Left lung (tissue), 10 donors: ENCODE measurements around the gene SORD. TPM values are rescaled to one million over a fixed set of nuclear protein-coding genes. Genes with fewer than 3 reads are reported as not detected.
"Not testable (repeated sequence)": the region's sequence is repeated elsewhere in the genome, so short reads cannot be mapped to it uniquely, and the experiment has no call there.

Experiments
- ATAC-seq: fragments of 200-7000 bp; cut with Tn5 transposase; one replicate; pipeline ENCODE4 v1.9.1; 2020; ENCODE audit warnings: moderate library complexity
- DNase-seq, 4 donors: peaks; one replicate each; pipeline ENCODE4 v3.0.0-alpha.2; 2013 to 2020
- H3K27ac ChIP-seq, 2 donors: fragments of 200-600 bp; sonication (generic) in 1 of 2; one replicate each; pipeline versions ENCODE4 v1.5.0 to v1.8.0; 2020 to 2021
- H3K27me3 ChIP-seq, 2 donors: fragments of 200-600 bp; sonication (generic) in 1 of 2; one replicate each; pipeline versions ENCODE4 v1.5.0 to v1.8.0; 2020 to 2021
- H3K36me3 ChIP-seq, 2 donors: fragments of 200-600 bp; sonication (generic) in 1 of 2; one replicate each; pipeline versions ENCODE4 v1.5.0 to v1.8.0; 2020 to 2021
- H3K4me1 ChIP-seq, 2 donors: fragments of 200-600 bp; one replicate each; pipeline ENCODE4 v1.8.0; 2021
- H3K4me3 ChIP-seq, 2 donors: fragments of 200-600 bp; sonication (generic) in 1 of 2; one replicate each; pipeline versions ENCODE4 v1.5.0 to v1.8.0; 2020 to 2021; ENCODE audit warnings: mild to moderate bottlenecking in 1 of 2
- H3K9me3 ChIP-seq, 2 donors: fragments of 200-600 bp; sonication (generic) in 1 of 2; one replicate each; pipeline versions ENCODE4 v1.5.0 to v1.8.0; 2020 to 2021
- intact Hi-C, 2 donors: fragments of 100-400 bp; cut with DNase I; formaldehyde crosslinking; loops; one replicate each; pipeline versions ENCODE4 v1.11.2 to v1.14.2; 2022
- polyA plus RNA-seq, 6 donors: library from polyadenylated mRNA; unstranded; fragments of 120-200 nt; gene quantifications; one replicate each; pipeline ENCODE4 v1.2.1, GENCODE V29; 2013; ENCODE audit not compliant: insufficient read length in 6 of 6
- total RNA-seq, 2 donors: library from RNA; stranded (reverse); fragmentation: NEBNext Ultra II Directional; extraction: Animal tissue kit (Norgen Biotek cat#: 25700); gene quantifications; one replicate each; pipeline ENCODE4 v1.2.1, GENCODE V29; 2021
- TF ChIP-seq, protein P1 (sequence below), 2 donors: fragments of 200-600 bp; sonication (generic) in 1 of 2; IDR thresholded peaks; one replicate each; pipeline versions ENCODE4 v1.5.0 to v1.8.0; 2021; ENCODE audit warnings: antibody characterized with exemption in 2 of 2
- donor health status: DM: no; HTN: yes; CAD: no.
- donor health status: DM: no; HTN: no; CAD: no.

Gene SORD
- total and polyA plus RNA-seq, 8 donors: 13.8 to 34.9 (median 30.2) TPM

DNA sequence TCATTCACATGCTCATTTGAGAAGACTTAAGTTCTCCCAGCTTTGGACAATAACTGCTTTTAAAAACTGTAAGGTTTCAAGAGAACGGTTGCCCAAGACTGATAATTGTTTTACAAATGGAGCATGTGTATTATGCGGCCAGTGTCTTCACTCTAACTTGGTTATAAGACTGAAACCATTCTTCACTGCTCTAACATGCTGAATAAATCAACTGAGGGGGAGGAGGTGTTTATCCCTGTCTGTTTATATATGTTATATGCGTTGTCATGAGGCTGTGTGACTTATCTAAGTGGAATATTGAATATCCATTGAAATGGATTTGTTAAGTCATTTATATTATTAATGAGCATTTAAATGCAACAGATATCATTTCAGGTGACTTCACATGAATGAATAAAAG is 25.4 kb upstream of the SORD start:
- H3K27ac ChIP-seq, H3K4me3 ChIP-seq, DNase-seq, H3K4me1 ChIP-seq, intact Hi-C loops, H3K9me3 ChIP-seq, ATAC-seq, H3K36me3 ChIP-seq, H3K27me3 ChIP-seq: not testable (repeated sequence)

DNA sequence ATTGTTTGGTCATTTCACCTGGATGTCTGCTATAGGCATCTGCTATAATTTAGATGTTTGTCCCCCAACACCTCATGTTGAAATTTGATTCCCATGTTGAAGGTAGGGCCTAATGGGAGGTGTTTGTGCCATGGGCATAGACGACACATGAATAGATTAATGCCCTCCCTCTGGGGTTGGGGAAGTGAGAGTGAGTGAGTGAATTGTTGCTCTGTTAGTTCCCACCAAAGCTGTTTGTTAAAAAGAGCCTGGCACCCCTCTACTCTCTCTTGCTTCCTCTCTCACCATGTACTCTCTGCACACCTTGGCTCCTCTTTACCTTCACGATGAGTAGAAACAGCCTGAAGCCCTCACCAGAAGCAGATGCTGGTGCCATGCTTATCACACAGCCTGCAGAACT is 23.9 kb upstream of the SORD start:
- no peaks in the 10 kb centered on the region for H3K4me1 ChIP-seq
- no peak overlapping the region for H3K4me3 ChIP-seq
- ATAC-seq (no peak), DNase-seq (no peak)
- intact Hi-C loops: no loop called here
- no peaks in the 10 kb centered on the region for H3K27me3 ChIP-seq
- no peak overlapping the region for H3K27ac ChIP-seq
- no peaks in the 10 kb centered on the region for H3K9me3 ChIP-seq
- TF ChIP-seq, protein P1, sequence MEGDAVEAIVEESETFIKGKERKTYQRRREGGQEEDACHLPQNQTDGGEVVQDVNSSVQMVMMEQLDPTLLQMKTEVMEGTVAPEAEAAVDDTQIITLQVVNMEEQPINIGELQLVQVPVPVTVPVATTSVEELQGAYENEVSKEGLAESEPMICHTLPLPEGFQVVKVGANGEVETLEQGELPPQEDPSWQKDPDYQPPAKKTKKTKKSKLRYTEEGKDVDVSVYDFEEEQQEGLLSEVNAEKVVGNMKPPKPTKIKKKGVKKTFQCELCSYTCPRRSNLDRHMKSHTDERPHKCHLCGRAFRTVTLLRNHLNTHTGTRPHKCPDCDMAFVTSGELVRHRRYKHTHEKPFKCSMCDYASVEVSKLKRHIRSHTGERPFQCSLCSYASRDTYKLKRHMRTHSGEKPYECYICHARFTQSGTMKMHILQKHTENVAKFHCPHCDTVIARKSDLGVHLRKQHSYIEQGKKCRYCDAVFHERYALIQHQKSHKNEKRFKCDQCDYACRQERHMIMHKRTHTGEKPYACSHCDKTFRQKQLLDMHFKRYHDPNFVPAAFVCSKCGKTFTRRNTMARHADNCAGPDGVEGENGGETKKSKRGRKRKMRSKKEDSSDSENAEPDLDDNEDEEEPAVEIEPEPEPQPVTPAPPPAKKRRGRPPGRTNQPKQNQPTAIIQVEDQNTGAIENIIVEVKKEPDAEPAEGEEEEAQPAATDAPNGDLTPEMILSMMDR (IDR thresholded peaks at IDR 0.05): no peak
- H3K36me3 ChIP-seq: no peaks in the 10 kb centered on the region

DNA sequence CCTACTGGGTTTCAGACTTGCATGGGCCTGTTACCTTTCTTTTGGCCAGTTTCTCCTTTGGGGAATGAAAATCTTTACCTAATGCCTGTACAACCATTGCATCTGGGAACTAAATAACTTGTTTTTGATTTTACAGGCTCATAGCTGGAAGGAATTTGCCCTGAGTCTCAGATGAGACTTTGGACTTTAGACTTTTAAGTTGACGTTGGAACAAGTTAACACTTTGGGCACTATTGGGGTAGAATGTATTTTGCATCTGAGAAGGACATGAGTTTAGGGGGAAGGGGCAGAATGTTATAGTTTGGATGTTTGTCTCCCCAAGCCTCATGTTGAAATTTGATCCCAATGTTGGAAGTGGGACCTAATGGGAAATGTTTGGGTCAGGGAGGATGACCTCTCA is 21.8 kb upstream of the SORD start:
- ATAC-seq: not testable (repeated sequence)

DNA sequence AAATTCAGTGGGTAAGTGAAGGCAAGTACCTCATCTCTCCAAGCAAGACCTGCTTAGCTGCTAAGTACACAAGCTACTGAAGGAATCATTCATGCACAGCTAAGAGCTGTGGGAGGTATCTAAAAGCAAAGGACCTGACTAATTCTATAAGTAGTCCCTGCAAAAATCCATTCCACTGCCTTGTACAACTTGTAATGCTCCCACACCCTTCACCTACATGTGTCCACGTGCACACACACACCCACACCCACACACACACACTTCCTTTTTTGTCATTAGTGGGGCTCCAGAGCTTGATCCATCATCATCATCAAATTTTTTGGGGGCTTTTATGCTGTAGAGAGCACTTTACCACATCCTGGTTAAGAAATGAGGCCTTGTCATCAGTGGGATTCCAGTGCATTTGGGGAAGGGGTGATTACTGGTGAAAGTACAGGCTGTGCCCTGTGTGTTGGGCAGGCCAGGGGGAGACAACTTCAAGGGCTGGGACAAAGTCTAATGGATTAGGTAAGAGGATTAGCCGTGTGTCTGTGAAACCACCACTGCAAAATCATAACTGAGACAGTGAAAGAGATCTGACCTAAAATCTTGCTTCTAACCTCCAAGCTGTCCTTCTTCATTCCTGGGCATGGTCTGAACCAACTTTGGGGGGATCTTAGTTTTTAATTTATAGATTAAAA is 19.1 kb upstream of the SORD start:
- H3K36me3 ChIP-seq, DNase-seq, H3K27me3 ChIP-seq, H3K4me3 ChIP-seq, ATAC-seq, H3K9me3 ChIP-seq, H3K27ac ChIP-seq, intact Hi-C loops, H3K4me1 ChIP-seq: not testable (repeated sequence)

More for the DNA sequence above, 21.8 kb upstream of the SORD start:
- H3K27ac ChIP-seq, H3K27me3 ChIP-seq, intact Hi-C loops, H3K4me1 ChIP-seq, H3K4me3 ChIP-seq, H3K9me3 ChIP-seq, H3K36me3 ChIP-seq, DNase-seq: not testable (repeated sequence)

DNA sequence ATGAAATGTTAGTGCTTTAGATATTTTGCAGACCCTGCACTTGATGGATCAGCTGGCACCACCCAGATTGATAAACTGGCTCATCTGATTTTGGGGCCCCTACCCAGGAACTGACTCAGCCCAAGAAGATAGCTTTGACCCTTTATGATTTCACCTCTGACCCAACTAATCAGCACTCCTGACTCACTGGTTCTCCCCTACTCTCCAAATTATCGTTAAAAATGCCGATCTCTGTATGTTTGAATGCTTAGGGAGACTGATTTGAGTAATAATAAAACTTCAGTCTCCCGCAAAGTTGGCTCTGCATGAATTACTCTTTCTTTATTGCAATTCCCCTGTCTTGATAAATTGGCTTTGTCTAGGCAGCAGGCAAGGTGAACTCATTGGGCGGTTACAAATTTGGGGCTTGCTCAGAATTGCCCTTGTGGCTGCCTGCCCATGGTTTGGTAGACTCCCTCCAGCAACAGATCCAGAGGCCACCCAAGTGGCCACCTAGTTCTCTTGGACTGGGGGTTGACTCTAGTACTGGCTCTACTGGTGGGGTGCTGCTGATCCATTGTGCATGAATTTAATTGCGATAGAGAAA is 18.3 kb upstream of the SORD start:
- not testable (repeated sequence) for ATAC-seq, DNase-seq

DNA sequence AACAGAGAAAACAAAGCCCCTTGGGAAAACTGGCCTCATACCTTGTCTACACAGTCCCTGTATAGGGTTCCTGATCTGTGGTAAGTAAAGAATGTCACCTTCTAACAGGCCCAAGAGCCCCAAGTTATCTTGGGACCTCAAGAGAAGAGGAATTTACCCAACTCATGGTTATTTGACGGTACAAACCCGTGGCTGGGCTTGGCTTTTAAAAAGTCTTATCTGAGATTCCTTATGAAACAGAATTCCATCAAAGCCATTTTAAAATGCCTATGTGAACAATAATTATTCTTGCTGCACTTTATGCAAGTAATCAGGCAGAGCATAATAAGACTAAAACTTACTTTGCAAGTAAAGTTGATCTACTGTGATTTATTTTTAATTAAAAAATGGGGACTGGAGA is 13.9 kb upstream of the SORD start:
- Histone ChIP-seq H3K4me3 (no peak overlapping the region), H3K4me1 (no peaks in the 10 kb centered on the region), H3K27ac (no peak overlapping the region), H3K36me3 (no peaks in the 10 kb centered on the region), H3K9me3 (peaks cover 0 to 3% of the 10 kb centered on the region in 2 donors), H3K27me3 (no peaks in the 10 kb centered on the region)
- intact Hi-C loops: no loop called here
- no peak for DNase-seq
- TF ChIP-seq, protein P1 (IDR thresholded peaks at IDR 0.05): no peak
- ATAC-seq: no peak

More for the DNA sequence above, 18.3 kb upstream of the SORD start:
- H3K36me3 ChIP-seq, H3K27me3 ChIP-seq, H3K9me3 ChIP-seq, intact Hi-C loops, H3K4me1 ChIP-seq, H3K27ac ChIP-seq, H3K4me3 ChIP-seq: not testable (repeated sequence)

DNA sequence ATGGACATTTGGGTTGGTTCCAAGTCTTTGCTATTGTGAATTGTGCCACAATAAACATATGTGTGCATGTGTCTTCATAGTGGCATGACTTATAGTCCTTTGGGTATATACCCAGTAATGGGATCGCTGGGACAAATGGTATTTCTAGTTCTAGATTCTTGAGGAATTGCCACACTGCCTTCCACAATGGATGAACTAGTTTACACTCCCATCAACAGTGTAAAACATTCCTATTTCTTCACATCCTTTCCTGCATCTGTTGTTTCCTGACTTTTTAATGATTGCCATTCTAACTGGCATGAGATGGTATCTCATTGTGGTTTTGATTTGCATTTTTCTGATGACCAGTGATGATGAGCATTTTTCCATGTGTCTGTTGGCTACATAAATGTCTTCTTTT is 7.9 kb upstream of the SORD start:
- DNase-seq, ATAC-seq, intact Hi-C loops, H3K27me3 ChIP-seq, H3K36me3 ChIP-seq, H3K27ac ChIP-seq, H3K9me3 ChIP-seq, H3K4me3 ChIP-seq, H3K4me1 ChIP-seq: not testable (repeated sequence)

DNA sequence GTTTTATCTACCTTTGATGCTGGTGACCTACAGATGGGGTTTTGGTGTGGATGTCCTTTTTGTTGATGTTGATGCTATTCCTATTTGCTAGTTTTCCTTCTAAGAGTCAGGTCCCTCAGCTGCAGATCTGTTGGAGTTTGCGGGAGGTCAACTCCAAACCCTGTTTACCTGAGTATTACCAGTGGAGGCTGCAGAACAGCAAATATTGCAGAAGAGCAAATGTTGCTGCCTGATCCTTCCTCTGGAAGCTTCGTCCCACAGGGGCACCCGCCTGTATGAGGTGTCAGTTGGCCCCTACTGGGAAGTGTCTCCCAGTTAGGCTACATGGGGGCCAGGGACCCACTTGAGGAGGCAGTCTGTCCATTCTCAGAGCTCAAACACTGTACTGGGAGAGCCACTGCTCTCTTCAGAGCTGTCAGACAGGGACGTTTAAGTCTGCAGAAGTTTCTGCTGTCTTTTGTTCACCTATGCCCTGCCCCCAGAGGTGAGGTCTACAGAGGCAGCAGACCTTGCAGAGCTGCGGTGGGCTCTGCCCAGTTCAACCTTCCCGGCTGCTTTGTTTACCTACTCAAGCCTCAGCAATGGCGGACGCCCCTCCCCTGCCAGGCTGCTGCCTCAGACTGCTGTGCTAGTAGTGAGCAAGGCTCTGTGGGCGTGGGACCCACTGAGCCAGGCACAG is 2.6 kb upstream of the SORD start:
- intact Hi-C loops, ATAC-seq, DNase-seq, H3K27ac ChIP-seq, H3K36me3 ChIP-seq, H3K4me3 ChIP-seq, H3K9me3 ChIP-seq: not testable (repeated sequence)
- H3K27me3 ChIP-seq: peaks cover 0 to 13% of the 10 kb centered on the region in 2 donors
- H3K4me1 ChIP-seq: peaks cover 6 to 21% of the 10 kb centered on the region in 2 donors

DNA sequence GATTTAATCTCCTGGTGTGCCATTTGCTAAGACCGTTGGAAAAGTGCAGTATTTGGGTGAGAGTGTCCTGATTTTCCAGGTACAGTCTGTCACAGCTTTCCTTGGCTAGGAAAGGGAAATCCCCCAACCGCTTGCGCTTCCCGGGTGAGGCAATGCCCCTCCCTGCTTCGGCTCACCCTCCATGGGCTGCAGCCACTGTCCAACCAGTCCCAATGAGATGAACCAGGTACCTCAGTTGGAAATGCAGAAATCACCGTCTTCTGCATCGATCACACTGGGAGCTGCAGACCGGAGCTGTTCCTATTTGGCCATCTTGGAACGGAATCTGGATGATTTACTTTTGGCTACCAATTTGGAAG is 2.1 kb upstream of the SORD start:
- peaks cover 0 to 13% of the 10 kb centered on the region in 2 donors for H3K27me3 ChIP-seq
- H3K36me3 ChIP-seq, H3K27ac ChIP-seq, ATAC-seq, H3K9me3 ChIP-seq, H3K4me3 ChIP-seq, intact Hi-C loops, DNase-seq: not testable (repeated sequence)
- peaks cover 6 to 21% of the 10 kb centered on the region in 2 donors for H3K4me1 ChIP-seq
